GM12878 (cell line): ENCODE data around the gene TBATA. TPM values are rescaled to one million over a fixed set of nuclear protein-coding genes. Genes with fewer than 3 reads are reported as not detected.

Source experiments
- ATAC-seq: fragments of 200-7000 bp; cut with Tn5 transposase; 3 replicates; pipeline ENCODE4 v1.9.1; 2020; ENCODE audit warnings: mild to moderate bottlenecking, moderate library complexity
- BruUV-seq: library from RNA; stranded (reverse); fragments of 400-500 nt; replicated peaks from 2 replicates; lab custom pipeline; 2021; lab: Mats Ljungman, UMichigan
- CTCF ChIA-PET: fragments of 300-600 bp; sonication (Branson Sonifier 250); formaldehyde crosslinking; extraction: SDS; loops from one replicate; lab custom pipeline; 2021; ENCODE audit warnings: inconsistent platforms; lab: Yijun Ruan, JAX
- POLR2A ChIA-PET: fragments of 350-600 bp; formaldehyde crosslinking; extraction: SDS; loops from one replicate; lab custom pipeline; 2021; ENCODE audit warnings: inconsistent platforms; lab: Charles Lee
- RAD21 ChIA-PET: fragments of 300-600 bp; sonication (Branson Sonifier 250); formaldehyde crosslinking; loops from one replicate; lab custom pipeline; 2023; ENCODE audit warnings: antibody characterized with exemption; ENCODE audit not compliant: unreplicated experiment; lab: Charles Lee
- SMC1A ChIA-PET: fragments of 300-600 bp; sonication (Branson Sonifier 250); formaldehyde crosslinking; loops from one replicate; lab custom pipeline; 2023; ENCODE audit not compliant: unreplicated experiment, uncharacterized antibody; lab: Charles Lee
- DNase-seq: peaks from one replicate; pipeline ENCODE4 v3.0.0-alpha.2; 2011; ENCODE audit warnings: low read depth, low spot score
- FAIRE-seq: peaks from 3 replicates; lab custom pipeline; 2011; peaks lifted over from hg19 to GRCh38; lab: Jason Lieb, UNC
- H2AFZ ChIP-seq: 2 replicates; pipeline ENCODE4 v1.6.0; 2011; ENCODE audit warnings: low read depth, low read length, control low read depth; ENCODE audit not compliant: control insufficient read depth
- H3K27ac ChIP-seq: 2 replicates; pipeline ENCODE4 v1.5.1; 2011; ENCODE audit warnings: control low read depth; ENCODE audit not compliant: control insufficient read depth, insufficient read depth
- H3K27me3 ChIP-seq, 2 experiments: replicated peaks in 1 of 2; 2 replicates each; pipeline versions ENCODE4 v1.6.0 to v1.6.1; 2011; ENCODE audit warnings: low read length in 1 of 2; ENCODE audit not compliant: control insufficient read depth in 2 of 2, insufficient read depth in 2 of 2
- H3K36me3 ChIP-seq, 2 experiments: 2 replicates each; pipeline ENCODE4 v1.5.1; 2011; ENCODE audit warnings: low read length in 1 of 2; ENCODE audit not compliant: control insufficient read depth in 2 of 2, insufficient read depth in 2 of 2
- H3K4me1 ChIP-seq: 2 replicates; pipeline ENCODE4 v1.6.1; 2011; ENCODE audit warnings: mild to moderate bottlenecking, low read length, moderate library complexity, mixed read lengths; ENCODE audit not compliant: control insufficient read depth, insufficient read depth
- H3K4me2 ChIP-seq: 2 replicates; pipeline ENCODE4 v1.6.0; 2011; ENCODE audit warnings: control low read depth; ENCODE audit not compliant: control insufficient read depth, insufficient read depth
- H3K4me3 ChIP-seq: fragments of 200-600 bp; sonication (generic); 2 replicates; pipeline ENCODE4 v1.5.1; 2016
- H3K79me2 ChIP-seq: 2 replicates; pipeline ENCODE4 v1.6.0; 2011; ENCODE audit warnings: low read length; ENCODE audit not compliant: control insufficient read depth, insufficient read depth
- H3K9ac ChIP-seq: 2 replicates; pipeline ENCODE4 v1.8.0; 2011; ENCODE audit warnings: low read length, control low read depth, mixed read lengths; ENCODE audit not compliant: control insufficient read depth, insufficient read depth
- H3K9me3 ChIP-seq: replicated peaks from 3 replicates; pipeline ENCODE4 v1.5.1; 2011; ENCODE audit warnings: mild to moderate bottlenecking, low read length; ENCODE audit not compliant: control insufficient read depth, insufficient read depth
- H4K20me1 ChIP-seq: 2 replicates; pipeline ENCODE4 v1.6.0; 2011; ENCODE audit not compliant: control insufficient read depth, insufficient read depth
- BCL11A ChIP-seq: IDR thresholded peaks from 2 replicates; pipeline ENCODE4 v1.6.1; 2011; ENCODE audit warnings: low read depth, low read length
- BRCA1 ChIP-seq: IDR thresholded peaks from 2 replicates; pipeline ENCODE4 v1.6.1; 2011; ENCODE audit warnings: low read depth, low read length, improper control_type of control experiment
- CEBPB ChIP-seq, 2 experiments: fragments of 150-350 bp in 1 of 2; IDR thresholded peaks; 2 replicates each; pipeline ENCODE4 v1.6.1; 2012 to 2014; ENCODE audit warnings: low read depth in 2 of 2, low read length in 2 of 2, borderline replicate concordance in 1 of 2, inconsistent platforms in 1 of 2
- EZH2 ChIP-seq: IDR thresholded peaks from 2 replicates; pipeline ENCODE4 v1.6.1; 2012; ENCODE audit warnings: low read depth, mild to moderate bottlenecking, control low read depth, inconsistent platforms, low read length, borderline replicate concordance; ENCODE audit not compliant: control insufficient read depth
- KAT2A ChIP-seq: conservative IDR thresholded peaks from 2 replicates; pipeline ENCODE4 v1.6.1; 2011; ENCODE audit warnings: low read depth, low read length; ENCODE audit not compliant: control insufficient read depth
- MXI1 ChIP-seq: fragments of 150-350 bp; IDR thresholded peaks from 2 replicates; pipeline ENCODE4 v1.6.1; 2011; ENCODE audit warnings: low read depth, mild to moderate bottlenecking, inconsistent platforms, low read length, improper control_type of control experiment
- MYB ChIP-seq: fragments of 150-350 bp; IDR thresholded peaks from 2 replicates; pipeline ENCODE4 v1.6.1; 2014; ENCODE audit warnings: mild to moderate bottlenecking, low read depth, low read length, borderline replicate concordance
- PML ChIP-seq: IDR thresholded peaks from 2 replicates; pipeline ENCODE4 v1.6.1; 2012; ENCODE audit warnings: low read length, inconsistent platforms
- POU2F2 ChIP-seq: IDR thresholded peaks from 3 replicates; pipeline ENCODE4 v1.6.1; 2011; ENCODE audit warnings: low read depth, mild to moderate bottlenecking, low read length, borderline replicate concordance
- SIN3A ChIP-seq: IDR thresholded peaks from 2 replicates; pipeline ENCODE4 v1.6.1; 2012; ENCODE audit warnings: low read depth, low read length, improper control_type of control experiment
- SREBF1 ChIP-seq: IDR thresholded peaks from 2 replicates; pipeline ENCODE4 v1.6.1; 2012; ENCODE audit warnings: mild to moderate bottlenecking, low read length
- whole genome bisulfite sequencing: methylation state at CpG from one replicate; pipeline ENCODE4 v1.1.6; 2016; ENCODE audit warnings: low lambda C conversion rate; ENCODE audit not compliant: insufficient replicate concordance, insufficient coverage; ENCODE audit errors: missing lambda C conversion rate; 5-methylcytosine and 5-hydroxymethylcytosine counted together
- in situ Hi-C: fragments of 300-500 bp; cut with MboI; formaldehyde crosslinking; loops from 9 replicates; pipeline ENCODE4 v1.14.3; 2018; ENCODE audit warnings: mixed read lengths
- intact Hi-C: fragments of 100-400 bp; cut with micrococcal nuclease; formaldehyde crosslinking; loops from one replicate; pipeline ENCODE4 v1.14.2; 2022; ENCODE audit not compliant: unreplicated experiment
- polyA plus RNA-seq, 11 experiments: library from polyadenylated mRNA; depleted of rRNA in 4 of 11; unstranded in 6 of 11; stranded (reverse) in 5 of 11; fragments of >200 nt; fragmentation: Nextera tagmentation in 4 of 11; fragmentation: Illumina TruSeq in 1 of 11; extraction: Ambion mirVana in 4 of 11; extraction: Trizol in 1 of 11; gene quantifications; 1 replicate in 1 of 11; 2 replicates in 10 of 11; pipeline versions ENCODE4 v1.2.1 to v1.2.3, GENCODE V29; 2011 to 2016; ENCODE audit warnings: inconsistent platforms in 2 of 11, missing spikeins in 2 of 11, low read depth in 1 of 11
- total RNA-seq, 4 experiments: library from RNA; depleted of rRNA in 3 of 4; stranded (reverse); fragments of >200 nt in 3 of 4; fragmentation: Illumina TruSeq in 1 of 4; extraction: Trizol in 1 of 4; gene quantifications; 2 replicates each; pipeline versions ENCODE4 v1.2.1 to v1.2.3, GENCODE V29; 2013 to 2021
- TF ChIP-seq, protein P1 (sequence below): fragments of 450-650 bp; conservative IDR thresholded peaks from 2 replicates; pipeline ENCODE4 v1.6.1; 2017; ENCODE audit warnings: mild to moderate bottlenecking, moderate library complexity
- TF ChIP-seq, protein P2 (sequence below): fragments of 450-650 bp; IDR thresholded peaks from 2 replicates; pipeline ENCODE4 v1.6.1; 2017; ENCODE audit warnings: mild to moderate bottlenecking, moderate library complexity
- TF ChIP-seq, protein P3 (sequence below): IDR thresholded peaks from 2 replicates; pipeline ENCODE4 v1.6.1; 2011; ENCODE audit warnings: borderline replicate concordance, low read depth, mild to moderate bottlenecking, moderate library complexity, low read length; ENCODE audit not compliant: insufficient read depth, poor library complexity, severe bottlenecking

TBATA gene
- total and polyA plus RNA-seq, 10 of the 15 experiments (the other 5 are each of a cell fraction or from before 2014, with no cell fraction given): not detected

DNA sequence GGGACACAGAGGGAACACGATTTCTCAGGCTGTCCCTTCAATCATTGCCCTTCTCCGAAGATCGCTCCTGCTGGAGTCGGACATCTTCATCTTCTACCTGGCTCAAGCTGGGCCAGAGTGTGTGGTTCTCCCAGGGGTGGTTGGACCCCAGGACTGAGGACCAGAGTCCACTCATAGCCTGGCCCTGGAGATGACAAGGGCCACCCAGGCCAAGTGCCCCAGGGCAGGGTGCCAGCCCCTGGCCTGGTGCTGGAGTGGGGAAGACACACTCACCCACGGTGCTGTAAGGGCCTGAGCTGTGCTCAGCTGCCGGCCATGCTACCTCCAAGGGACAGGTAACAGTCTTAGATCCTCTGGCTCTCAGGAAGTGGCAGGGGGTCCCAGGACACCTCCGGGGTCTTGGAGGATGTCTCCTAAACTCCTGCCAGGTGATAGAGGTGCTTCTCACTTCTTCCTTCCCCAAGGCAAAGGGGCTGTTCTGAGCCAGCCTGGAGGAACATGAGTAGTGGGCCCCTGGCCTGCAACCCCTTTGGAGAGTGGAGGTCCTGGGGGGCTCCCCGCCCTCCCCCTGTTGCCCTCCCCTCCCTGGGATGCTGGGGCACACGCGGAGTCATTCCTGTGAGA, 23.3 kb downstream of the TBATA start (continued):
- TF ChIP-seq, protein P1, sequence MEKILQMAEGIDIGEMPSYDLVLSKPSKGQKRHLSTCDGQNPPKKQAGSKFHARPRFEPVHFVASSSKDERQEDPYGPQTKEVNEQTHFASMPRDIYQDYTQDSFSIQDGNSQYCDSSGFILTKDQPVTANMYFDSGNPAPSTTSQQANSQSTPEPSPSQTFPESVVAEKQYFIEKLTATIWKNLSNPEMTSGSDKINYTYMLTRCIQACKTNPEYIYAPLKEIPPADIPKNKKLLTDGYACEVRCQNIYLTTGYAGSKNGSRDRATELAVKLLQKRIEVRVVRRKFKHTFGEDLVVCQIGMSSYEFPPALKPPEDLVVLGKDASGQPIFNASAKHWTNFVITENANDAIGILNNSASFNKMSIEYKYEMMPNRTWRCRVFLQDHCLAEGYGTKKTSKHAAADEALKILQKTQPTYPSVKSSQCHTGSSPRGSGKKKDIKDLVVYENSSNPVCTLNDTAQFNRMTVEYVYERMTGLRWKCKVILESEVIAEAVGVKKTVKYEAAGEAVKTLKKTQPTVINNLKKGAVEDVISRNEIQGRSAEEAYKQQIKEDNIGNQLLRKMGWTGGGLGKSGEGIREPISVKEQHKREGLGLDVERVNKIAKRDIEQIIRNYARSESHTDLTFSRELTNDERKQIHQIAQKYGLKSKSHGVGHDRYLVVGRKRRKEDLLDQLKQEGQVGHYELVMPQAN: no peak

DNA sequence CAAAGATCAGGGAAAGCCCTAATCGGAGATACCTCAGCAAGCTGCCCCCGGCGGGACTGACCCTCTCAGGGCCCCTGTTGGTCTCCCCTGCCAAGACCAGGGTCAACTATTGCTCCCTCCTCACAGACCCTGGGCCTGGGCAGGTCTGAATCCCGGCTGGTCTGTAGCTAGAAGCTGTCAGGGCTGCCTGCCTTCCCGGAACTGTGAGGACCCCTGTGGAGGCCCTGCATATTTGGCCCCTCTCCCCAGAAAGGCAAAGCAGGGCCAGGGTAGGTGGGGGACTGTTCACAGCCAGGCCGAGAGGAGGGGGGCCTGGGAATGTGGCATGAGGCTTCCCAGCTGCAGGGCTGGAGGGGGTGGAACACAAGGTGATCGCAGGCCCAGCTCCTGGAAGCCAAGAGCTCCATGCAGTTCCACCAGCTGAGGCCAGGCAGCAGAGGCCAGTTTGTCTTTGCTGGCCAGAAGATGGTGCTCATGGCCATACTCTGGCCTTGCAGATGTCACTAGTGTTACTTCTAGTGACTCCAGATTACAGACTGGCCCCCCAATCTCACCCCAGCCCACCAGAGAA, 24.1 kb downstream of the TBATA start:
- H3K4me2 ChIP-seq: no peak overlapping the region
- H3K27ac ChIP-seq: no peak overlapping the region
- no peaks in the 10 kb centered on the region for H4K20me1 ChIP-seq
- intact Hi-C loops (no loop called here), in situ Hi-C loops (loop anchor here (5.0 kb wide), 2 partner anchors 214 to 299 kb away; no protein-coding TSS in a partner anchor)
- H3K9ac ChIP-seq: no peak overlapping the region
- FAIRE-seq (no peak), DNase-seq (no peak), ATAC-seq (no peak)
- no peaks in the 10 kb centered on the region; the same call in 2 of the 3 replicates for H3K9me3 ChIP-seq
- POLR2A ChIA-PET: no interaction called here
- 33% methylated on average over 7 of the region's 7 CpGs for WGBS
- H3K27me3 ChIP-seq: no peaks in the 10 kb centered on the region; a peak in 2 of 4 replicates
- RAD21 ChIA-PET: interaction anchor here (1.0 to 3.4 kb wide), 4 partner anchors 185 to 300 kb away, joined by 3 to 23 read pairs (median 4); no protein-coding TSS in a partner anchor
- SMC1A ChIA-PET: interaction anchor here (1.4 to 6.7 kb wide), 2 partner anchors 202 to 210 kb away, joined by 4 to 45 read pairs; no protein-coding TSS in a partner anchor
- H3K4me3 ChIP-seq: no peak overlapping the region
- no peak overlapping the region for H2AFZ ChIP-seq
- CTCF ChIA-PET: interaction anchor here (0.7 to 6.1 kb wide), 6 partner anchors 33 to 210 kb away, joined by 3 to 87 read pairs (median 3); no protein-coding TSS in a partner anchor
- no peaks in the 10 kb centered on the region for H3K4me1 ChIP-seq
- no peaks in the 10 kb centered on the region for H3K79me2 ChIP-seq
- BruUV-seq: no TSS peak
- H3K36me3 ChIP-seq: no peaks in the 10 kb centered on the region
- TF ChIP-seq, protein P2, sequence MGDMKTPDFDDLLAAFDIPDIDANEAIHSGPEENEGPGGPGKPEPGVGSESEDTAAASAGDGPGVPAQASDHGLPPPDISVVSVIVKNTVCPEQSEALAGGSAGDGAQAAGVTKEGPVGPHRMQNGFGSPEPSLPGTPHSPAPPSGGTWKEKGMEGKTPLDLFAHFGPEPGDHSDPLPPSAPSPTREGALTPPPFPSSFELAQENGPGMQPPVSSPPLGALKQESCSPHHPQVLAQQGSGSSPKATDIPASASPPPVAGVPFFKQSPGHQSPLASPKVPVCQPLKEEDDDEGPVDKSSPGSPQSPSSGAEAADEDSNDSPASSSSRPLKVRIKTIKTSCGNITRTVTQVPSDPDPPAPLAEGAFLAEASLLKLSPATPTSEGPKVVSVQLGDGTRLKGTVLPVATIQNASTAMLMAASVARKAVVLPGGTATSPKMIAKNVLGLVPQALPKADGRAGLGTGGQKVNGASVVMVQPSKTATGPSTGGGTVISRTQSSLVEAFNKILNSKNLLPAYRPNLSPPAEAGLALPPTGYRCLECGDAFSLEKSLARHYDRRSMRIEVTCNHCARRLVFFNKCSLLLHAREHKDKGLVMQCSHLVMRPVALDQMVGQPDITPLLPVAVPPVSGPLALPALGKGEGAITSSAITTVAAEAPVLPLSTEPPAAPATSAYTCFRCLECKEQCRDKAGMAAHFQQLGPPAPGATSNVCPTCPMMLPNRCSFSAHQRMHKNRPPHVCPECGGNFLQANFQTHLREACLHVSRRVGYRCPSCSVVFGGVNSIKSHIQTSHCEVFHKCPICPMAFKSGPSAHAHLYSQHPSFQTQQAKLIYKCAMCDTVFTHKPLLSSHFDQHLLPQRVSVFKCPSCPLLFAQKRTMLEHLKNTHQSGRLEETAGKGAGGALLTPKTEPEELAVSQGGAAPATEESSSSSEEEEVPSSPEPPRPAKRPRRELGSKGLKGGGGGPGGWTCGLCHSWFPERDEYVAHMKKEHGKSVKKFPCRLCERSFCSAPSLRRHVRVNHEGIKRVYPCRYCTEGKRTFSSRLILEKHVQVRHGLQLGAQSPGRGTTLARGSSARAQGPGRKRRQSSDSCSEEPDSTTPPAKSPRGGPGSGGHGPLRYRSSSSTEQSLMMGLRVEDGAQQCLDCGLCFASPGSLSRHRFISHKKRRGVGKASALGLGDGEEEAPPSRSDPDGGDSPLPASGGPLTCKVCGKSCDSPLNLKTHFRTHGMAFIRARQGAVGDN: no peak
- TF ChIP-seq BCL11A (no peak), EZH2 (no peak), CEBPB (IDR thresholded peaks at IDR 0.05; ENCODE audit: borderline replicate concordance in 1 of 2, low read depth in 2 of 2, low read length in 2 of 2) (no peak), SIN3A (no peak), POU2F2 (no peak), PML (no peak), BRCA1 (no peak), MXI1 (no peak), MYB (no peak), KAT2A (no peak), SREBF1 (no peak)
- TF ChIP-seq, protein P3, sequence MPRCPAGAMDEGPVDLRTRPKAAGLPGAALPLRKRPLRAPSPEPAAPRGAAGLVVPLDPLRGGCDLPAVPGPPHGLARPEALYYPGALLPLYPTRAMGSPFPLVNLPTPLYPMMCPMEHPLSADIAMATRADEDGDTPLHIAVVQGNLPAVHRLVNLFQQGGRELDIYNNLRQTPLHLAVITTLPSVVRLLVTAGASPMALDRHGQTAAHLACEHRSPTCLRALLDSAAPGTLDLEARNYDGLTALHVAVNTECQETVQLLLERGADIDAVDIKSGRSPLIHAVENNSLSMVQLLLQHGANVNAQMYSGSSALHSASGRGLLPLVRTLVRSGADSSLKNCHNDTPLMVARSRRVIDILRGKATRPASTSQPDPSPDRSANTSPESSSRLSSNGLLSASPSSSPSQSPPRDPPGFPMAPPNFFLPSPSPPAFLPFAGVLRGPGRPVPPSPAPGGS: no peak
